HG03280 (cell line): ENCODE results near the gene PTX4.

Source experiments
- ATAC-seq: cut with Tn5 transposase; IDR thresholded peaks from one replicate; pipeline ENCODE4 v1.9.1; 2021; ENCODE audit warnings: mild to moderate bottlenecking, moderate library complexity; ENCODE audit not compliant: unreplicated experiment

The PTX4 gene

GRCh38 chr16:1501630-1502029 lies 12.9 kb upstream of the PTX4 start:
- ATAC-seq: no peak

DNA sequence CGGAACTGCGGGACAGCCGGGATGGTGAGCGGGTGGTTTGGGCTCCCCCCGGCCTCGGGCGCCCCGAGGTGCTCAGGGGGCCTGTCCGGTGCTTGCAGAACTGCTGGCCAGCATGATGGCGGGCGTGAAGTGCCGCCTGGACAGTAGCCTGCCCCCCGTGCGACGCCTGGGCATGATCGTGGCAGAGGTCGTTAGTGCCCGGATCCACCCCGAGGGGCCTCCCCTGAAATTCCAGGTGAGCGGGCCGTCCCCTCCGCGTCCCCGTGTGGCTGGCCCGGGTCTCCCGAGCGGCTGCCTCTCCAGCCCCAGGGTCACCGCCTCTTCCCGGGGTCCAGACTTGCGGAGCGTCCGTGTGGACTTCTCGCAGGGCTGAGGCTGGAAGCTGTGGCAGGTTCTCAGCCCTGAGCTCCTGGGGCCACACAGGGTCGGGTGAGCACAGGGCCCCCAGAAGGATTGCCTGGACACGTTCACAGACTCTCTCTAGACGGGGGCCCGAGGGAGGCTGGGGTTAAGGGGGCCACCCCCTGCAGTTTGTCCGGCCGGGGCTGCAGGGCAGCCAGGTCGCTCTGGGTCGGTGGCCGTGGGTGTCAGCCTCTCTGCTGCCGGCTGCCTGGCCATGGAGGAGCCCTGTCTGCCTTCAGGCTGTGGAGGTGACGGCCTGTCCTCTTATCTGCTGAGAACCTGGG lies 11.9 kb upstream of the PTX4 start:
- no peak for ATAC-seq

DNA sequence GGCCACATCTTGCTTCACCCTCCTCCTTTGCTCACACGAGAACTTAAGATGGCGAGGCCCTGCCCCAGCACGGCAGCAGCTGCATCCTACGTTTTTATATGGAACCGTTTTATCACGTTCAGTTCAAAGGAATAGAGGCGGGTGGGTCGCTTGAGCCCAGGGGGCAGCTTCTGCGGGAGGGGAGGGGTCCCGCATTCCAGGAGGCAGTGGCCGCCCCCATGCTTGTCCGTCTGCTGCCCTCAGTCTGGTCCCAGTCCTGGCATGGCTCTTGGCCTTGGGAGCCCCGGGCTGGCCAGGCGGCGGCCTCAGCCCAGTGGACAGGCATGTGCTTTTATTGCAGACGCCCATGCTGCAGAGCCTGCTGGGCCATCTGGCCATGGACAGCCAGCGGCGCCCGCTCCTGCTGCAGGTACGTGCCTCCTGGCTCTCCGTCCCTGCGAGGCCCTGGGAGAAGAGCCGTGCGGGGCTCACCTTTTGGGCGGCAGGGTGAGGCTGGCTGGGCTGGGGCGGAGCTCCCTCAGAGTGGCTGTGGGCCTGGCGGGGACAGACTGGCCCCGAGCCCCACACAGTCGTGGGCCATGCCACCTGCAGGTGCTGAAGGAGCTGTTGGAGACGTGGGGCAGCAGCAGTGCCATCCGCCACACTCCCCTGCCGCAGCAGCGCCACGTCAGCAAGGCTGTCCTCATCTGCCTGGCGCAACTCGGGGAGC lies 11.2 kb upstream of the PTX4 start:
- no peak for ATAC-seq

DNA sequence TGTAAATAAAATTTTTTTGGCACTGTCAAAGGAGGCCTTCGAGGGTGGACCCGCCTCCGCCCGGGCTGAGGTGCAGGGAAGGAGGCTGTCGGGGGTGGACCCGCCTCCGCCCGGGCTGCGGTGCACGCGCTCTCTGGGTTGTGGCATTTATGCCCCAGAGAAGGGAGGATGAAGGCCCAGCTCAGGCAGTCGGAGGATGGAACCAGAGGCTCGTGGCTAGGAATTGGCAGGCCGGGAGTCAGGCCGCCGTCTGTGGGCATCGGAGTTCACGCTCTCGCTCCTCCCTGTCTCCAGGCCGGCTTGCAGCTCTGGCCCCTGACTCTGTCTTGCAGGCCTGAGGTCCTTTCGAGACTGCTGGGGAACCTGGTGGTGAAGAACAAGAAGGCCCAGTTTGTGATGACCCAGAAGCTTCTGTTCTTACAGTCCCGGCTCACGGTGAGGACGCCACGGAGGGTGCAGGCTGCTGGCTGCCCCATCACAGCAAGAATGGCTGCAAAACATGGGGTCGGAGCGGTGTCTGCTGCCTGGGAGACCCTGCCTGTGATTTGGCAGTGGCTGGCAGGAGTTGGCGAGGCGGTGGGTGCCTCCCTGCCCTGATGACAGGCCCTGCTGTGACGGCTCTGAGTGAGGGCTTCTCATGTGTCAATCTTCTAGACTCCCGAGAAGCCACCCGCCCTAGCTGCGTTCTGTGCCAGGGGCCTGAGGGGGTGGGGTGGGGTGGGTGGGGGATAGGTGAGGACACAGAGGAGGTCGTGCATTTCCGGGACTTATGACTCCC lies 10.3 kb upstream of the PTX4 start:
- no peak for ATAC-seq

DNA sequence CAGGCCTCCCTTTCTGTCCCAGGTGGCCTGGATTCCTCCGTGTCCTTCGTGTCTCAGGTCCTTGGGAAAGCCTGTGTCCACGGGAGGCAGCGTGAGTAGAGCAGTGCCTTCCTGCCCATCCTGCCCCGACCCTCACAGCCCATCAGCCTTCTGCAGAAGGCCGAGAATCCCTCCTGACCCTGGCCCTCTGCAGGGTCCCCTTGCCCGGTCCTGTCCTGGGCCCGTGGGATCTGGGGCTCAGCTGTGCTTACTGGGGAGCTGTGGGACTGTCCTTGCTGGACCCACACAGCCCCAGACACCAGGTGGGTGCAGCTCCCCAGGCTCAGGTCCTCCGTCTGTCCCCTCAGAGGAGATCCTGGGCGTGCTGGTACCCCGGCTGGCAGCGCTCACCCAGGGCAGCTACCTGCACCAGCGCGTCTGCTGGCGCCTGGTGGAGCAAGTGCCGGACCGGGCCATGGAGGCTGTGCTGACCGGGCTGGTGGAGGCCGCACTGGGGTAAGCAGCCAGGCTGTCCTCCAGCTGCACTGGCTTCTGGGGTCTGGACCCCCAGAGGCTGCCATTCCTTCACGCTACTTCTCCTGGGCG lies 8.4 kb upstream of the PTX4 start:
- ATAC-seq: no peak

GRCh38 chr16:1496464-1496863 lies 7.7 kb upstream of the PTX4 start:
- ATAC-seq: no peak

DNA sequence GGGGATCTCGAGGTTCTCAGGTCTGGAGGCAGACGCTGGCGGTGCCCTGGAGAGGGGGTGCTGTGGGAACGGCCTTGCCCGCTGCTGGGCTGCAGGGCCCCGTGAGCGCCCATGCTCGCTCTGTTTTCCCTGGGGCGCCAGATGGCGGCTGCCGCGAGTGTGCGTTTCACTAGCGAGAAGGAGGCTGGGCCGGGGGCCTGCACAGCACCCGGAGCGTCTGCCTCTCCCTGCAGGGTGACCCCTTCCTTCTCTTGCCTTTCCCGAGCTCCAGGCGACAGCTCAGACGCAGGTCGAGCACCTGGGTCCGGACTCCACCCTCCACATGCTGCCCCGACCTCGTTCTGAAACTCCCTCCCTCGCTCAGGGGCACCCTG lies 7.1 kb upstream of the PTX4 start:
- no peak for ATAC-seq

GRCh38 chr16:1495211-1495888 lies 6.6 kb upstream of the PTX4 start:
- no peak for ATAC-seq

DNA sequence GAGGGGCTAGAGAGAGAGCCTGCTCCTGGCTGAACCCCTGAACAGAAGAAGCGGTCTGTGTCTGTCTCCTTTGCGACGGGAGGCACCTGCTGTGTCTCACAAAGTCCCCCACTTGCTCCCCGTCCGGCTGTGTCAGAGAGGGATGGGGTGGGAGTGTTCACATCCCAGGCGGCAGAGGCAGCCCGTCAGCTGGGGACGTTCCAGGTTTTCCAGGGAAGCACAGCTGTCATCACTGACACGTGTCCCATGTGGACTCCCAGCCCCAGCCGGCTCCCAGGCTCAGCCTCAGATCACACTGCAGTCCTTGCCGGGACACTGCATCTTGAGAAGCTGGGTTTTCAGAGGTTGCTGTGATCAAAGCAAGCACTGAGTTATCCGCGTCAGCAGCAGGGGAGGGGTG lies 6.0 kb upstream of the PTX4 start:
- ATAC-seq: no peak

- no peak for ATAC-seq
Observed at GRCh38 chr16:1494129-1494640, 5.4 kb upstream of the PTX4 start.

DNA sequence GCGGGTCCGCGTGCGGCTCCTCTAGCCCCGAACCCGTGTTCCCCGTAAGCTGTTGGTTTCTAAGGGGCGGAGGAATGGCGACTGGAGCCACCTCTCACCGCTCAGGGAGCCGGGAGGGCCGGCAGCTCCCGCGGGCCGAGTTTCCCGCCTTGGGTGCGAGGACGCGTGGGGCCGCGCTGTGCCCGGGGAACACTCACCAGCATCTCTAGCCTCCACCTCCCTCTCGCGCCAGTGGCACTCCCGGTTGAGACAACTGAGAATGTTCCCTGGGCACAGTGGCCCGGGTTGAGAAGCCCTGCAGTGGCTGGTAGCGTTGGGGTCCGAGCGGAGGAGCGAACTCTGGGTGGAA lies 5.0 kb upstream of the PTX4 start:
- ATAC-seq: no peak

GRCh38 chr16:1492923-1493745 lies 4.4 kb upstream of the PTX4 start, which contains the start of gene TELO2:
Gene TELO2 (plus strand): TSS chr16:1493360. CDS start chr16:1494282, 922 bp downstream.
- peak; percentile 73 for ATAC-seq

- ATAC-seq: no peak
Observed at GRCh38 chr16:1492082-1492922, 3.6 kb upstream of the PTX4 start.

DNA sequence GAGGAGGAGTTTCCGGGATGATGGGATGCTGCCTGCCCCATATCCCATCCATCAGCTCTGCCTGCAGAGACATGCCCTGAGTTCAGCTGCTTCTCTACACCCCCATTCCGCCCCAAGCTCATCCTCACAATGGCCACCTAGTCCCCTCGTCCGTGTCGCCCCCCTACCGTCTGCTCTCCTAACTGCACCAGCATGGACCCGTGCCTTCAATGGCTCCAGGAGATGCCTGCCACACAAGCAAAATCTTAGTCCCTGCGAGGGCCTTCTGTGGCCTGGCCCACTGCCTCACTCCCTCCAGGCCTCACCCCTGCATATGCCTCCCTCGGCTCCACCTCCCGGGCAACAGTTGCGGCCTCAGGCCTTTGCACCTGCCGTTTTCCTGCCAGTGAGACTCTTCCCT lies 2.6 kb upstream of the PTX4 start:
- ATAC-seq: no peak

DNA sequence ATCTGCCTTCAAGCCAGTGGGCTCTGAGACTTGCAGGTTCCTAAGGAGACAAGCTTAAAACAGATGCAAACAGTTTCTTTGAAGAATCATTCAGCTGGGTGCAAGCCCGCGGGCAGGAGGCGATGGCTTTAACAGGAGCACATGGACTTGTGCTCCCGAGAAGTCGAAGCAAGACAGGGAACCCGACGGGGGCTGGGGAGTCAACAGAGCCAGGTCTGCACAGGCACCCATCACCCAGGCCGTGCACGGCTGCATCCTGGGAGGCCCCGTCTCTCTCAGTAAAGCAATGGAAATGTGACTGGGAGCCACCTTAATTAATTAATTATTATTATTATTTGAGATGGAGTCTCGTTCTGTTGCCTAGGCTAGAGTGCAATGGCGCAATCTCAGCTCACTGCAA lies 333 bp upstream of the PTX4 start:
- no peak for ATAC-seq

DNA sequence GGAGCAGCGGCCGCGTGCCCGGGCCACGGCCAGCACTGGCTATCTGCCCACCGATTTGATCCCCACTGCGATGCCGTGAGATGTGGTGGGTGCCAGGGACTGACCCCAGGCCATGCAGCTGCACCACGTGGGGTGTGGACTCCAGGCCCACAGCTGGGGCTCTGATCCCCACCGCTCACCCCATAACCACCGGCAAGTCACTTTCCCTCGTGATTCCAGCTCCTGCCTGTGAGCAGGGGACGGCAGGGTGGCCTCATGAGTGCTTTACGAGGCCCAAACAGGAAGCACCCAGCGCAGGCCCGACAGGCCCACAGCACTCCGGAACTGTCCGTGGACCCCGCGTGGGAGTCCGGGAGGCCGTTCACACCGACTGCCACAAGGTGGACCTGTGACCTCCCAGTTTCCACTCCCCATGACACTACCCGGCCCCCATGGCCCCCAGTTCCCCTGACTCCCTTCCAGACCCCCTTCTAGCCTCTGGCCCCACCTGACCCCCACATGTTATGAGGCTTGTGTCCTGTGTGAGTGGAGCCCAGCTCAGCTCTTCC lies 616 bp downstream of the PTX4 start:
- no peak for ATAC-seq

GRCh38 chr16:1487395-1488053 lies 1.2 kb downstream of the PTX4 start:
- ATAC-seq: no peak
